Measurements from ENCODE around the gene AADACL2. TPM values are rescaled to one million over a fixed set of nuclear protein-coding genes. Genes with fewer than 3 reads are reported as not detected.

AADACL2 gene
- total RNA-seq, 1 donor from 2014 or later: 11.7 TPM

DNA sequence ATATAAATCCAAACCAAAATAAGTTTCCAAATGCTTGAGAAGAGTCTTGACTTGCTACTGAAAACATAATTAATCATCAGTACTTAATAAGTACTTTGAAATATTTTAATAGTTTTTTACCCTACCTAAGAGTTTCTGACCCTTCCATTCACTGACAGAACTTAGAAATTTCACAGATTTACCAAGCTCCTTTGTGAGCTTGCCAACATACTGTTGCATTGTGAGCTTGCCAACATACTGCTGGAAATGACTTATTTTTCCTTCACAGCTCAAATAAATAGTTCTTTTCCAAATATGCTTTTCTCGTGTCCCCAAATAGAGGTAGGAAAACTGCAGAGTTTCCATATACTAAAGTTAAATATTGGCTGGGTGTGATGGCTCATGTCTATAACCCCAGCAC is 70.5 kb downstream of the AADACL2 start:
- Mint-ChIP-seq H3K9me3 (peaks cover 5% of the 10 kb centered on the region), H3K4me3 (no peak overlapping the region), H3K36me3 (no peaks in the 10 kb centered on the region), H3K27me3 (no peaks in the 10 kb centered on the region), H3K27ac (no peak overlapping the region), H3K4me1 (ENCODE audit: unreplicated experiment) (peaks cover 4% of the 10 kb centered on the region)
- no peak for DNase-seq (ENCODE audit: extremely low spot score, unreplicated experiment)
- TF ChIP-seq, protein P1, sequence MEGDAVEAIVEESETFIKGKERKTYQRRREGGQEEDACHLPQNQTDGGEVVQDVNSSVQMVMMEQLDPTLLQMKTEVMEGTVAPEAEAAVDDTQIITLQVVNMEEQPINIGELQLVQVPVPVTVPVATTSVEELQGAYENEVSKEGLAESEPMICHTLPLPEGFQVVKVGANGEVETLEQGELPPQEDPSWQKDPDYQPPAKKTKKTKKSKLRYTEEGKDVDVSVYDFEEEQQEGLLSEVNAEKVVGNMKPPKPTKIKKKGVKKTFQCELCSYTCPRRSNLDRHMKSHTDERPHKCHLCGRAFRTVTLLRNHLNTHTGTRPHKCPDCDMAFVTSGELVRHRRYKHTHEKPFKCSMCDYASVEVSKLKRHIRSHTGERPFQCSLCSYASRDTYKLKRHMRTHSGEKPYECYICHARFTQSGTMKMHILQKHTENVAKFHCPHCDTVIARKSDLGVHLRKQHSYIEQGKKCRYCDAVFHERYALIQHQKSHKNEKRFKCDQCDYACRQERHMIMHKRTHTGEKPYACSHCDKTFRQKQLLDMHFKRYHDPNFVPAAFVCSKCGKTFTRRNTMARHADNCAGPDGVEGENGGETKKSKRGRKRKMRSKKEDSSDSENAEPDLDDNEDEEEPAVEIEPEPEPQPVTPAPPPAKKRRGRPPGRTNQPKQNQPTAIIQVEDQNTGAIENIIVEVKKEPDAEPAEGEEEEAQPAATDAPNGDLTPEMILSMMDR (conservative IDR thresholded peaks at IDR 0.05): no peak

DNA sequence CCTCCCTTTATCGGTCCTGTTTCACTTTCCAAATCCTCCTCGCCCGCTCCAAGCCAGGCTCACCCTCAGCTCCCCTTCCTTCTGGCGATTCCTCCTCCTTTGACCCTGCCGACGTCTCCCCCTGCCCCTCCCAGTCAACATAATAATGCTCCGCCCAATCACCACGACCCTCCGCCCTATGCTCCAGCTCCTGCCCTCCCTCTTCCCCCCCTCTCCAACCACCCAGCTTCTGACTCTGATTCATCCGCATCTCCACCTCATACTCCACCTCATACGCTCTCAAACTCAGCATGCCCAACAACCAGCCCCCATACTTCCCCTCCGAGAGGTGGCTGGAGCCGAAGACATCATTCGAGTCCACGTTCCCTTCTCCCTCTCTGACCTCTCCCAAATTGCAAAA is 73.1 kb downstream of the AADACL2 start:
- no peaks in the 10 kb centered on the region for H3K27me3 Mint-ChIP-seq
- H3K36me3 Mint-ChIP-seq: no peaks in the 10 kb centered on the region
- TF ChIP-seq, protein P1 (conservative IDR thresholded peaks at IDR 0.05): no peak
- DNase-seq (ENCODE audit: extremely low spot score, unreplicated experiment): no peak
- peaks cover 4% of the 10 kb centered on the region for H3K4me1 Mint-ChIP-seq (ENCODE audit: unreplicated experiment)
- H3K4me3 Mint-ChIP-seq: no peak overlapping the region
- peaks cover 5% of the 10 kb centered on the region for H3K9me3 Mint-ChIP-seq
- H3K27ac Mint-ChIP-seq: no peak overlapping the region

Other genes with a start within 250 kb of the AADACL2 start
- 1.3 and 1.4 TPM in 2 replicates for gene AADAC, start 80.2 kb downstream of the AADACL2 start, total RNA-seq (ENCODE audit: low replicate concordance)
- gene SUCNR1, start 139.7 kb downstream of the AADACL2 start, total RNA-seq (ENCODE audit: low replicate concordance): 0.75 TPM in 1 of 2 replicates, not detected in the other

Measured in type B pancreatic cell (in vitro differentiated cells).